HG03095 (cell line): ENCODE results near the gene BDKRB2.

Source experiments
- ATAC-seq: cut with Tn5 transposase; IDR thresholded peaks from one replicate; pipeline ENCODE4 v1.9.1; 2021; ENCODE audit warnings: moderate library complexity; ENCODE audit not compliant: unreplicated experiment

BDKRB2 gene

GRCh38 chr14:96197969-96198368 lies 6.7 kb upstream of the BDKRB2 start:
- ATAC-seq: no peak

GRCh38 chr14:96198430-96199130 lies 6.1 kb upstream of the BDKRB2 start:
- no peak for ATAC-seq

GRCh38 chr14:96201157-96201556 lies 3.5 kb upstream of the BDKRB2 start:
- no peak for ATAC-seq

GRCh38 chr14:96201965-96202364 lies 2.7 kb upstream of the BDKRB2 start:
- no peak for ATAC-seq

- ATAC-seq: no peak
Measured at GRCh38 chr14:96202441-96203094, 2.1 kb upstream of the BDKRB2 start.

GRCh38 chr14:96203116-96203515 lies 1.5 kb upstream of the BDKRB2 start:
- ATAC-seq: no peak

GRCh38 chr14:96203635-96204034 lies 1.0 kb upstream of the BDKRB2 start:
- ATAC-seq: no peak

- no peak for ATAC-seq
Measured at GRCh38 chr14:96205059-96205977, 679 bp downstream of the BDKRB2 start.

GRCh38 chr14:96205978-96206360 lies 1.3 kb downstream of the BDKRB2 start:
- ATAC-seq: no peak

GRCh38 chr14:96206461-96206860 lies 1.8 kb downstream of the BDKRB2 start:
- ATAC-seq: no peak

GRCh38 chr14:96207686-96208085 lies 3.0 kb downstream of the BDKRB2 start:
- ATAC-seq: no peak

GRCh38 chr14:96208739-96209138 lies 4.1 kb downstream of the BDKRB2 start:
- ATAC-seq: no peak

GRCh38 chr14:96212140-96212539 lies 7.5 kb downstream of the BDKRB2 start:
- no peak for ATAC-seq

- no peak for ATAC-seq
Measured at GRCh38 chr14:96212896-96213295, 8.3 kb downstream of the BDKRB2 start.

GRCh38 chr14:96213871-96214465 lies 9.3 kb downstream of the BDKRB2 start:
- ATAC-seq: no peak

GRCh38 chr14:96214793-96215192 lies 10.2 kb downstream of the BDKRB2 start:
- ATAC-seq: no peak

- ATAC-seq: no peak
Measured at GRCh38 chr14:96215452-96216244, 11.0 kb downstream of the BDKRB2 start.

GRCh38 chr14:96216627-96217026 lies 12.0 kb downstream of the BDKRB2 start:
- no peak for ATAC-seq

GRCh38 chr14:96217376-96217913 lies 12.8 kb downstream of the BDKRB2 start:
- ATAC-seq: no peak

- ATAC-seq: no peak
Measured at GRCh38 chr14:96221109-96221650, 16.5 kb downstream of the BDKRB2 start.
